ENCODE results near the gene FLYWCH2. TPM values are rescaled to one million over a fixed set of nuclear protein-coding genes. Genes with fewer than 3 reads are reported as not detected.

FLYWCH2 gene, protein sequence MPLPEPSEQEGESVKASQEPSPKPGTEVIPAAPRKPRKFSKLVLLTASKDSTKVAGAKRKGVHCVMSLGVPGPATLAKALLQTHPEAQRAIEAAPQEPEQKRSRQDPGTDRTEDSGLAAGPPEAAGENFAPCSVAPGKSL
- 109 and 111 TPM in 2 replicates for polyA plus RNA-seq (2014; cell fraction: cytosol; rRNA removed)
- 50.3 and 65.1 TPM in 2 replicates for polyA plus RNA-seq (2014; cell fraction: nucleus; rRNA removed)

DNA sequence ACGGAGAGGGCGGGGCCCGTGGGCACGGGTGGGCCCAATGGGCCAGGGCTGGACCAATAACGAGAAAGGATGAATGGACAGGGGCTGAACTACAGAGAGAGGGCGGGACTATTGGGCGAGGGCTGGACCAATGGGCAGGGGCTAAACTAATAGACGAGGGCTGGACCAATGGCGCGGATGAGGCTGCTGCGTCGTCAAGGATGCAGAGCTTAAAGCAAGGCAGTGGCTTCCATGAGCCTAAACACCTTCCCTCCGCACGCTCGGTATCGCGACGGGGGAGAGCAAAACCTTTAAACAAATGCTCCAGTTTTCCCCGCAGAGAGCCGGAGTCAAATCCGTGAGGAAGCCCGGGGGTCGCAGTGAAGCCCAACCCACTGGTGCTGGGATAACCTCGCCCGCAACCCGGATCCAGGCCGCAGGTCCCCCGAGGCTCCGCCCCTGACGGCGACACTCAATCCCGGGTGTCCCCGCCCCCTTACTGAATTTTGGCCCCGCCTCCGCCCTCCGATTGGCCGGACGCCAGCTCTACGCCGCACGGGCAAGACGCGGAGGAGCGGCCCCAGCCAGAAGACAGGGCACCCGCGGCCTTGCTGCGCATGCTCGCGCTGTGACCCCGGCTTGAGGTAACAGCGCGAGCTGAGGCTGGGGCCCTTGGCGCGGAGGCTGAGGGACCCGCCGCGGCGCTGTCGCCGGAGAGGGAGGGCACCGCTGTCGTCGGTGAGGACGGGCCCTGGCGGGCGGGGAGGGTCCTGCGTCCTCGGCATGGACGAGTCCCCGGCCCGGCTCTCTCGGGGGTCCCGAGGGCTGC lies at the start of gene FLYWCH2:
FLYWCH2 (plus strand) TSS at position 566 of the 808 bp plus-strand sequence. CDS start 13,235 bp downstream, outside the sequence.
- peak; percentile 99 for DNase-seq (ENCODE audit: low spot score)

DNA sequence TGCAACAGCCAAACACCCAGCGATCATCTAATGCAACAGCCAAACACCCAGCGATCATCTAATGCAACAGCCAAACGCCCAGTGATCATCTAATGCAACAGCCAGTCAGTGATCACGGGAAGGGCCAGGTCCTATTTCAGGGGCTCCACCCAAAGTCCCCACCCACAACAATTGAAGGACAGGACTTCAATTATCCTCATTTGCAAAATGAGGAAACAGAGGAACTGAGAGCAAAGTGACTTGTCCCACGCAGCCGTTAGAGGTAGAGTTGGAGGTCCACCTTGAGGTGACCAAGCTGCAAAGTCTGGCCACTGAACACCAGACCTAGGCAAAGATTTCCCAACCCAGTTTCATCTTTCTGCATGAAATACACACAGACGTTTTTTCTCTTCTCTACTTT lies 49.2 kb upstream of the FLYWCH2 start:
- no peak for DNase-seq (ENCODE audit: low spot score)

DNA sequence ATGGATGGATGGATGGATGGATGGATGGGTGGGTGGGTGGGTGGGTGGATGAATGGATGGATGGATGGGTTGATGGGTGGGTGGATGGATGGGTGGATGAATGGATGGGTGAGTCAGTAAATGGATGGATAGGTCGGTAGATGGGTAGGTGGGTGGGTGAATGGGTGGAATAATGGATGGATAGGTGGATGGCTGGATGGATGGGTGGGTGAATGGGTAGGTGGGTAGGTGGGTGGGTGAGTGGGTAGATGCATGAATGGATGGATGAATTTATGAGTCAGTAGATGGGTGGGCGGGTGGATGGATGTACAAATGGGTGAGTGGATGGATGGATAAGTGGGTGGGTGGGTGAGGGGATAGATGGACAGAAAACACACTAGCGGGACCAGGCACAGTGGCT lies 48.0 kb upstream of the FLYWCH2 start:
- no peak for DNase-seq (ENCODE audit: low spot score)

DNA sequence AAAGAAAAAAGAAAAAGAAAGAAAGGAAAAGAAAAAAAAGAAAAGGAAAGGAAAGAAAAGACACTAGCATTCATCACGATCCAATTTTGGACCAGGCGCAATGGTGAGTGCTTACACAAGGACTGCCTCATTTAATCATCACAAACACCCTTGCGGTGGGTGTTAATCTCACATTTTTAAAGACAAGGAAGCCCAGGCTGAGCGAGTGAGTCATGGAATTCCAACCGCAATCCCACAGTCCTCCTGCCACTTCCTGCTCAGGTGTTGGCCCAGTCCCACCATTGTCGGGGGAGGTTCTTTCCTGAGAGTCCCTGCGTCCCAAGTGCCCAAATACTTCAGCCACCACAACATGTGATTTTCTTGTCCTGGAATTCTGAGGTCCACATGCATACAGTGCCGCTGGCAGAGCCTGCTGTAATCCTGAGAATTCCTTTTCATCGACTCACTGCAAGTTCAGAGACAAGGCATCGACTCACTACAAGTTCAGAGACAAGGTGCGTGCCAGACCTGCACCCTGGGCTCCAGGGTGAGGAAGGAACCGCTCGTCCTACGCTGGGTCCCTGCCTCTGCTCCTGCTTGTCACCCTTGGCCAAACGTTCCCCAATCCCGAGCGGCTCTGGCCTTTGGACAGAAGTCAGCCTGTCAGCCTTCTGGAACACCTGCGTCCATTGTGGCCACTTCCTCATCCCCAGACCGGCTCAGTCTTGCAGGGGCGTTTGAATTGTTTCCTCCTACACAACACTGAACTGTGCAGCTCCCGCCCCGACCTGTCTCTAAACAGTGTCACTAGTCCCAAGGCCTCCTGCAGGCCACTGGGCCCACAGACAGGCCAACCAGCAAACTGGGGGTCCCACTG lies 47.1 kb upstream of the FLYWCH2 start:
- DNase-seq (ENCODE audit: low spot score), result no peak

DNA sequence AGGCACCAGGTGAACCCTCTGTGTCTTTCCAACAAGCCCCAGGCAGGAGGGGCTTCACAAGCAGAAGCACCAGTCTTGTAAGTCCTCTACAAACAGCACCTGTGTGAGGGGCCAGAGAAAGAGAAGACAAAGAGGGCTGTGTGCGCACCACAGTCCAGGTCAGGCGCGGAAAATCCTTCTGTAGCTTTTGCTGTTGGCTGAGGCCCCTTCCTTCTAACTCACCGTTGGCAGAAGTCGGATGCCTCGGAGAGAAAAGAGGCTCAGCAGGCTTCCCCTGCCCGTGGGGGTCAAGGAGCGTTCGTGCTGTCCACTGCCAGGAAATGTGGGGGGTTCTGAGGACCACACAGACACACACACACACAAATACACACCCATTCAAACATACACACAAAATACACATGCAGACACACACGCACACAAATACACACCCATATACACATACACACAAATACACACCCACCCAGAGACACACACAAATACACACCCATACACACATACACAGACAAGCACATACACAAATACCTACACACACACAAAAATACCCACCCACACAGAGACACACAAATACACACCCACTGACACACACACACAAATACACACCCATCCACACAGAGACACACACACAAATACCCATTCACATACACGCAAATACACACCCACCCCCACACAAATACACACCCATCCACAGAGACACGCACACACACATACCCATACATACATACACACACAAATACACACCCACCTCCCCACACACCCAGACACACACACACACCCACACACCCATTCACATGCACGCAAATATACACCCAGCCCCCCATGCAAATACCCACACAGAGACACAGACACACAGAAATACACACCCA lies 46.1 kb upstream of the FLYWCH2 start:
- DNase-seq (ENCODE audit: low spot score), result no peak

DNA sequence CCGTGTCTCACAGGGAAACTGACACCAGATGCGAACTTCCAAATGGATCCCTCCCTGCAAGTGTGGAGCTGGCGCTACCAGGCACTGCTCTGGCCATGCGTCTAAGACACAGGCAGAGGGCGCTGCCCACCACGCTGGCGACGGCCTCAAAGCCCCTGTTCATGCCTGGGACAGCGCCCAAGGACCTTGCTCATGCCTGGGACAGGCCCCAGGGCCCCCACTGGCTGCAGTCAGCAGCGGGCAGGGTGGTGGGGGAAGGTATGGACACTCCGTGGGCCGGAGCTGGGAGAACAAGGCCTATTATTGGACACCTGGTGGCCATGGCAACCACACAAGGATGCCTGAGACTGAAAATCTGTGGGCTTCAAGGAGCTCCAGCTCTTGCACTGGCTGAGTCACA lies 44.1 kb upstream of the FLYWCH2 start:
- peak; percentile 67 for DNase-seq (ENCODE audit: low spot score)

DNA sequence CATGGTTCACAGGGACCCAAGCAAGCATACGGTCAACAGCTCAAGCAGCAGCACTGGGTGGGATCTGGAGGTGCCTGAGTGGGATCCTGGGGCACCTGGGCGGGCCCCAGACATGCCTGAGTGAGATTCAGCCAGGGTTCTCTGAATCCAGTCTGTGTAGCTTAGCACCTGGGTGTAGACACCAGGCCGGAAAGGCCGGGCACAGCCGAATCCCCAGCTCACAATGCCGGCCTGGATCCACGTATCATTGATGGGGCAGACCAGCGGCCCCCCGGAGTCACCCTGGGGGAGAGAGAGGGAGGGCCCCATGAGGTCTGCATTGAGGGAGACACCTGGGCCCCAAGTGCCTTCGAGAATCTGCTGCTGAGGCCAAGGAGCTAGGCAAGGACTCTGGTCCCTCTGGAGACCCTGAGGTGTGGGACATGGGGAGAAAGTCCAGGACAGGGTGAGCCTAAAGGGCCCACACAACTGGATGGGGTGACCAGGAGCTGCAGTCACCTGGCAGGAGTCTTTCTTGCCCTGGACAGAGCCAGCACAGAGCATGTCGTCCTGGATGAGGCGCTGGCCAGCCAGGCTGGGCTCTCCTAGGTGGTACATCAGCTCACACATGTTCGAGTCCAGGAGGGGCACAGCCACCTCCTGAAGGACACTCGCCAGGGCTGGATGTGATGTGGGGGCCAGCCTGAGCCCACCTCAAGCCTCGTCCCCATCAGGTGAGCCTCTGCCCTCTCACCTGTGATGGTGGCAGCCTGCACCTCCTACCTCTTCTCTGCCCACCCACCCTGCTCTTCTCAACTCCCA lies 43.2 kb upstream of the FLYWCH2 start:
- no peak for DNase-seq (ENCODE audit: low spot score)

DNA sequence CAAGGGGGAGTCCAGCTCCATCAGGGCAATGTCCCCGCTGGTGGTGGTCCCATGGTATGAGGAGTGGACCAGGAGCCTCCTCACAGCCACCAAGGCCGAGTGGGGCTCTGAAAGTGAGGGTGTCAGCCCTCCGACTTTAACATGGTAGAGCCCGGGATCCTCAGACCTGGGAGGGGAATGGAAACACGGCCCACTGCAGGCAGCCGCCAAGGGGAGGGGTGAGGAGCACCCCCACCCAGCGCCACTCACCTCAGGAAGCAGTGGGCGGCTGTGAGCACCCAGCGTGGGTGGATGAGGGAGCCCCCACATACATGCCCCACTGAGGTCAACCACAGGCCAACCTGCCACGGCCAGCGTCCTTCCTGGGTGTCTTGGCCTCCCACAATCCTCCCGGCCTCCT lies 42.1 kb upstream of the FLYWCH2 start:
- no peak for DNase-seq (ENCODE audit: low spot score)

DNA sequence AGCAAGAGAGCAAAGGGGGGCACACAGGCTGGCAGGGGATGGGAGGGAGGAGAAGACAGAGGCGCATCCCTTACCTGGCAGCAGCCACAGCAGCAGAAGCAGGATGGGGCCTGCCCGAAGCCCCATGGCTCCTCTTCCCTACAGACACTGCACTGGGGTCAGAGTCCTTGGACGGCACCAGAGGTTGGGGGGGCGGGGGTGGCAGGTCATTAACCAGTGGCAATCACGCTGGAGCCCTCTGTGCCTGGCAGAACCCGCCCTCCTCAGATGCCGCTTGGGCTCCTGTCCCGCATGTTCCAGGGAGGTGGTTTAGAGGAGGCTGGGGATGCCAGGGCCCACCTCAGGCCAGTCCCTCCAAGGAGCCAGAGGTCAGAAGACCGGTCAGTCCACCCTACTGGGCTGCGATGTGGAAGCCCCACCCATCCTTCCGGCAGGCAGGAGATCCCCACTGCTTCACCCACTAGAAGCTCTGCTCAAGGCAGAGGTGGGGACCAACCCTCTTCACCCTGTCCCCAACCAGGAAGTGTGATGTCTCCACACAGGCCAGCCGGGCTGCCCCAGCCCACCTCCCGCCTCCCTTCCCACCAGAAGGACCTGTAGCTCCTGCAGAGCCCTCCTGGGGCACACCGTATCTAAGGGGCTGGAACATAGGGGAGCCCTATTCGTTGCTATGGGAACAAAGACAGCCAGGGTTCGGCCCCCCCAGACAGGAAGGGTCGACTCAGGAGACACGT lies 41.2 kb upstream of the FLYWCH2 start:
- DNase-seq (ENCODE audit: low spot score), result no peak

DNA sequence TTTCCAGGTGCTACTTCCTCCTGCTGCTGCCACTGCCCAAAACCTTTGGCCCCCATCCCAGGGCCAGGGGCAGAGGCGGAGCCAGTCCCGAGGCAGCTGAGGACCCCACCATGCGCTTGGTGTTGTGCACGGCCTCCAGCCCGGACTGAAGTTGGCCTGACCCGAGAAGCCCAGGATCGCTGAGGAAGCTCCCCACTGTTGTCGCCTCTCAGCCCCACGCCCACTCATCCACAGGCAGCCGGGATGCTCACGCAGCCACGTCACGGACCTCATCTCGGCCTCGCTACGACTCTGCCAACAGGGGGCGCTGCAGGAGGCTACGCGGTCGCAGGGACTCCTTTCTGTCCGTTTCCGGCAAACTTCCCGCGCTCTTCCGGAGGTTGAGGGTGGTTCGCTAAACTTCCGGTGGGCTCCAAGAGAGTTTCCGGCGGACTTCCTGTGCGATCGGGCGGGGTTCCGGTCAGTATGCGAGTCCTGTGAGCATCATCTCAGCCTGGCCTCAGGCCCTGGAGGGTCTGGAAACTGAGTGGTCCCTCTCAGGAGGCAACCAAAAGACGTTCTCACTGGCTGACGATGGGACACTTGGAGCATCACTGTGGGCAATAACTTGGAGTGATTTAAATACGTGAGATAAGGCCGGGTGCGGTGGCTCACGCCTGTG lies 40.5 kb upstream of the FLYWCH2 start:
- DNase-seq (ENCODE audit: low spot score), result no peak

DNA sequence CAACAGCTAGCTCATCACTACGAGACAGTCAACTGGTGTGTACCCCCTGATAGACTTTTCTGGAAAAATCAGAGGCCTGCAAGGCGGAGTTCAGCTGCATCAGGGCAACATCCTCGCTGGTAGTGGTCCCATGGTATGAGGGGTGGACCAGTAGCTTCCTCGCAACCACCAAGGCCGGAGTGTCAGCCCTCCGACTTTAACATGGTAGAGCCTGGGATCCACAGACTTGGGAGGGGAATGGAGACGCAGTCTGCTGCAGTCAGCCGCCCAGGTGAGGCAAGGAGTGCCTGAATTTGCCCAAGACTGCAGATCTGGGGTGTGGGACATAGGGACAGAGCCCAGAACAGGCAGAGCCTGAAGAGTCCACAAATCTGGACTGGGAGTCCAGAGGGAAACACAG lies 39.5 kb upstream of the FLYWCH2 start:
- no peak for DNase-seq (ENCODE audit: low spot score)

DNA sequence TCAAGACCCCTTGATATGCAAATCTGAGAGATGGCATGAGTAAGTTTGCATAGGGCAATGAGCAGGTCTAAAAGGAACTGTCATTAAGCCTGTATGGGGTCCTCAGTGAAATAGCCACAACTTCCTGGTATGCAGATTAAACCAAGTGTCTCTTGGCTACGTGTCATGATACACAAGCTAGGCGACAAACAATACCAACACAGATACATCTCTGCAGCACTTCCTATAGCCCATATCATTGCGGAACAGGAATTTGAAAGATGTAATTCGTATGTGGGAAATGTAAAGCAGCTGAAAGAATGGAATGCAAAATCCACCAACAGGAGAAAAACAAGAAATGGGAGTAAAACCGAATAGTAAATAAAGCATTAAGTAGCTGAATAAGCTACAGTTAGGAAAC lies 37.9 kb upstream of the FLYWCH2 start:
- DNase-seq (ENCODE audit: low spot score), result no peak

DNA sequence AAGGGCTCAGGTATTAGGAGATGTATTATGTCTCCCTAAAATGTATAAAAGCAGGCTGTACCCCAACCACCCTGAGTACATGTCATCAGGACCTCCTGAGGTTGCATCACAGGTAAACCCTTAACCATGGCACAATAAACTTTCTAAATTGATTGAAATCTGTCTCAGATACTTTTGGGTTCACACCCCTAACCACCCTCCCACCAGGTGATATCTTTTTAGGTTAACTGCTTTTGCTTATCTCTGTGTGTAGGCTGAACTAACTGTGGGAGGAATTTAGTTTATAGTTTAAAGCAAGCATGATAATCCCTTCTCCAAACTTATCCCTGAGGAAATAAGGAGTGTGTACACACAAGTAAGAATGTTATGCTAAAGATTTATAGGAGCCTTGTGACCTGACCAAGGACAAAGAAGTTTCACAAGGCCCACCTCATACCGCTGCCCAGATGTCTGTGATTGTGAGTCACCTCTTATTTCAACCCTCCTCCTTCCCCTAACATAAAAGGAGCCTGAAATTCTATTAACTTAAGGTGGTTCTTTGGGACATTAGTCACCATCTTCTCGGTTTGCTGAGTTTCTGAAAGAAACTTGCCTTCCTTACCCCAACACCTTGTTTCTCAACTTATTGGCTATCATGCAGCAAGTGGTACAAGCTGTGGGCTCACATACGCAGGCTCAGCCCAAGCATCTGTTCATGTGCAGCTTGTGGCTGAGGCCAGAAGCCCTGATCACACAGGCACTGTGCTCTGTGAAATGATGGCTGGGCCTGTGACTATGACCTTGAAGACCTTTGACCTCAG lies 36.3 kb upstream of the FLYWCH2 start:
- no peak for DNase-seq (ENCODE audit: low spot score)

DNA sequence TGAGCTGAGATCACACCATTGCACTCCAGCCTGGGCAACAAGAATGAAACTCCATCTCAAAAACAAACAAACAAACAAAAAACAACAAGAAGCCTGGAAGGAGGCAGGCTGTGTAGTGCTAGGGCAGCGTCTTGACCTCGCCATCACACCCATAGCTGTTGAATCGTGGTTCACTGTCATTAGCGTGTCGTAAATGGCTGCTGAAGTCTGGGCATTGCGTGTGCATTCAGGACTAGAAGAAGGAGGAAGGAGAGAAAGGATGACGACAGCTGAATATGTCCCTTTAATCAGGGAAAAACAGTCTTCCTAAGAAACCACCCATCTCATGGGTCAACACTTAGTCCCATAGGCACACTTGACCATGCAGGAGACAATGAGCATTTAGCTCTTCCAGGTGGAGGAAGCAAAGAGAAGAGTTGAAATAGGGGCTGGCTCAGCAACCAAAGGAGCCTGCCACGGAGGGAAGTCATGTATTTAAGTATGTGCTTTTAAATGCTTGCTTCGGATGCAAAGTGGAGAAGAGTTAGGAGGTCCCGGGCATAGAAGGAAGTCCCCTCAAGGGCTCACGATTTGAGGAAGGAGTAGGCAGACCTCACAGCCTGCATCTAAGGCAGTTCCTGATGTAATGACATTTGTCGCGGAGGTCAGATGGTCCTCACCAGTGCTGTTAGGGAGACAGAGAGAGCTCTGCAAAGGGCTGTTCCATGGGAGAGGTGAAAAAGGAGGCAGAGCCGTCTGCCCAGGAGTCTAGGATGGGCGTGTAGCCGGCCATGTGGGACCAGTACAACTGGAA lies 33.9 kb upstream of the FLYWCH2 start:
- no peak for DNase-seq (ENCODE audit: low spot score)

DNA sequence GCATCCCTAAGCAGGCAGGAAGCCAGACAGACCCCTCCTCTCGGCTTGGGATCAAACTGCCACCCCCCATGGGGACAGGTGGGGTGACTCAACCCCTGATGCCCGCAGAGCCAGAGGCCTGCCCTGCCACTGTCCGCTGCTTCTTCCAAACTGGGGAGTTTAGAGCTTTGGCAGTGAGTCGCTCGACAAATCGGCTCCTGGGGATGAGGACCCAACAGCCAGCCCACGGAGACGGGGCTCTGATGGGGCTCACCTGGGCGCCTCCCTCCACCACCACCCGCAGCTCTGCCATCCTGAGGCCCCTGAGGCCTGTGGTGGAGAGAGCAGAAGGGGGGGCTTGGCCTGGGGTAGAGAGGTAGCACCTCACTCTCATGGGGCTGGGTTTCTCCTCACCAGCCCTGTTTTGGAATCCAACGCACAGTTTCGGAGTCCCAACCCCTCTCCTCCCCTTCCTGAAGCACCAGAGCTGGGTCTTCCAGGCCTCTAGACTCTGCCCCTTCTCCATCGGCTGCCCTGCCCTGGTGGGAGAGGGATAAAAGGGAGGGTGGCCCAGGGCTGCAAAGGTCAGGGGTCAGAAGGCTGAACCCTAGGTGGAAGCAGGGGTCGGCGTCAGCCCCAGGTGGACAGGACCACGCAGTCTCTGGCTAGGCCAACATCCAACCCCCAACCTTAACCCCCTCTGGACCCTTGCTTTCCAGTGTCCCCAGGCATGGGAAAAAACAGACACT lies 30.8 kb upstream of the FLYWCH2 start:
- no peak for DNase-seq (ENCODE audit: low spot score)

DNA sequence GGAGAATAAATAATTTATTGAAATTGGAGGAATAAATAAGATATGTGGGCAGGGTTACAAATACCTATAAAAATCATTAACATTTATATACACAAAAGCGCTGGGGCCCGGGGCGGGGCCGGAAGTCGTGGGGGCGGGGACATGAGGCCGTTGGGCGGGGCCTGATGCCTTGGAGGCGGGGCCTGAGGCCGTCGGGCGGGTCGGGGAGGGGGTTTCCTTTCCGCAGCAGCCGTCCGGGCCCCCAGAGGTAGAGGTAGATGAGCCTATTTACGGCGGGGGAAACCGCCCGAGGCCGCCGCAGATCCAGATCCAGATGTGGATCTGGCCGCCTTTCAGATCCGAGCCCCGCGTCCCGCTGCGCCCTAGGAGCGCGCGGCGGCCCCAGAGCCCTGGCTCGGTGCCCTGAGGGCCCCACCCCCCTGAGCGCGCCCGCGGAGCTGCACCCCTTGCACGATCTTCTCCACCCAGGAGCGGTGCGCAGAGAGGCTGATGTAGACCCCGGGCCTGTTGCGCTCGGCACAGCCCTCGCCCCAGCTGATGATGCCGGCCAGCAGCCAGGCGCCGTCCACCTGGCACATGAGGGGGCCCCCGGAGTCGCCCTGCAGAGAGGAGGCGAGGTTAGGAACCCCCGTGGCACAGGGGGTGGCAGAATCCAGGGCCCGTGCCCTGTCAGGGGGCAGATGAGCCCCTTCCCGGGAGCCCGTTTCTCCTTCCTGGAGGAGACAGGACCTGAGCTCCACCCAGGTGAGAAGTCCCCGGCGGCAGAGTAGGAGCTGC lies 30.1 kb upstream of the FLYWCH2 start:
- no peak for DNase-seq (ENCODE audit: low spot score)

Data from SK-N-DZ (cell line).